HepG2 (cell line): ENCODE measurements around the gene MCM10. TPM values are rescaled to one million over a fixed set of nuclear protein-coding genes. Genes with fewer than 3 reads are reported as not detected.

Source experiments
- CBX5 ChIP-seq: sonication (generic); formaldehyde crosslinking; IDR thresholded peaks from 2 replicates; pipeline ENCODE4 v1.4.0; 2020; ENCODE audit warnings: missing genetic modification reagents, borderline replicate concordance
- MXI1 ChIP-seq: IDR thresholded peaks from 3 replicates; pipeline ENCODE4 v1.6.1; 2012; ENCODE audit warnings: low read depth, low read length, inconsistent platforms, borderline replicate concordance
- MZF1 ChIP-seq: sonication (generic); formaldehyde crosslinking; IDR thresholded peaks from 2 replicates; pipeline ENCODE4 v1.8.1; 2023; ENCODE audit warnings: mild to moderate bottlenecking, missing genetic modification reagents, borderline replicate concordance
- PLRG1 ChIP-seq: fragments of 450-650 bp; conservative IDR thresholded peaks from 2 replicates; pipeline ENCODE4 v1.6.1; 2016
- RFXAP ChIP-seq: sonication (generic); formaldehyde crosslinking; IDR thresholded peaks from 2 replicates; pipeline ENCODE4 v1.4.0; 2020; ENCODE audit warnings: missing genetic modification reagents, borderline replicate concordance
- SIN3A ChIP-seq: IDR thresholded peaks from 2 replicates; pipeline ENCODE4 v1.6.1; 2011; ENCODE audit warnings: low read depth, mild to moderate bottlenecking, control low read depth, low read length, borderline replicate concordance
- YEATS4 ChIP-seq: sonication (generic); formaldehyde crosslinking; IDR thresholded peaks from 2 replicates; pipeline ENCODE4 v1.4.0; 2020; ENCODE audit warnings: missing genetic modification reagents, borderline replicate concordance
- ZMYM3 ChIP-seq: sonication (generic); formaldehyde crosslinking; IDR thresholded peaks from 2 replicates; pipeline ENCODE4 v1.5.1; 2020; ENCODE audit warnings: mild to moderate bottlenecking, missing genetic modification reagents
- ZNF709 ChIP-seq: sonication (generic); formaldehyde crosslinking; IDR thresholded peaks from 2 replicates; pipeline ENCODE4 v1.5.0; 2020; ENCODE audit warnings: mild to moderate bottlenecking, missing genetic modification reagents
- ZNF737 ChIP-seq: sonication (generic); formaldehyde crosslinking; IDR thresholded peaks from 2 replicates; pipeline ENCODE4 v1.5.0; 2020; ENCODE audit warnings: missing genetic modification reagents, mild to moderate bottlenecking, borderline replicate concordance
- ZNF891 ChIP-seq: sonication (generic); formaldehyde crosslinking; IDR thresholded peaks from 2 replicates; pipeline ENCODE4 v1.5.0; 2020; ENCODE audit warnings: mild to moderate bottlenecking, missing genetic modification reagents
- ZSCAN21 ChIP-seq: sonication (generic); formaldehyde crosslinking; IDR thresholded peaks from 2 replicates; pipeline ENCODE4 v1.8.0; 2022; ENCODE audit warnings: mild to moderate bottlenecking, missing genetic modification reagents, moderate library complexity, borderline replicate concordance
- polyA plus RNA-seq, 8 experiments: library from polyadenylated mRNA; depleted of rRNA in 3 of 8; stranded (reverse) in 7 of 8; unstranded in 1 of 8; fragments of >200 nt; fragmentation: Illumina TruSeq in 4 of 8; extraction: Trizol in 4 of 8; gene quantifications; 2 replicates each; pipeline versions ENCODE4 v1.2.1 to v1.2.3, GENCODE V29; 2011 to 2016; ENCODE audit warnings: low read depth in 4 of 8, missing spikeins in 1 of 8, mixed read lengths in 1 of 8; ENCODE audit not compliant: insufficient read depth in 1 of 8
- total RNA-seq, 5 experiments: library from RNA; depleted of rRNA; stranded (reverse); fragments of >200 nt; fragmentation: Illumina TruSeq; extraction: Trizol; gene quantifications; 2 replicates each; pipeline ENCODE4 v1.2.3, GENCODE V29; 2016; ENCODE audit warnings: low read depth in 1 of 5
- TF ChIP-seq, protein P1 (sequence below): sonication (generic); formaldehyde crosslinking; IDR thresholded peaks from 2 replicates; pipeline ENCODE4 v1.4.0; 2020; ENCODE audit warnings: missing genetic modification reagents, borderline replicate concordance
- TF ChIP-seq, protein P2 (sequence below): sonication (generic); formaldehyde crosslinking; IDR thresholded peaks from 2 replicates; pipeline ENCODE4 v1.4.0; 2020; ENCODE audit warnings: missing genetic modification reagents
- TF ChIP-seq, protein P3 (sequence below): sonication (generic); formaldehyde crosslinking; IDR thresholded peaks from 2 replicates; pipeline ENCODE4 v1.5.0; 2020; ENCODE audit warnings: missing genetic modification reagents, mild to moderate bottlenecking, borderline replicate concordance
- TF ChIP-seq, protein P4 (sequence below): sonication (generic); formaldehyde crosslinking; IDR thresholded peaks from 2 replicates; pipeline ENCODE4 v1.9.0; 2022; ENCODE audit warnings: missing genetic modification reagents, mild to moderate bottlenecking, borderline replicate concordance
- TF ChIP-seq, protein P5 (sequence below): sonication (generic); formaldehyde crosslinking; IDR thresholded peaks from 2 replicates; pipeline ENCODE4 v1.9.0; 2021; ENCODE audit warnings: missing genetic modification reagents, borderline replicate concordance

The MCM10 gene
- total and polyA plus RNA-seq, 2 of the 13 experiments (the other 11 are each of a cell fraction or from before 2014, with no cell fraction given), result 2.8 to 31.3 TPM

DNA sequence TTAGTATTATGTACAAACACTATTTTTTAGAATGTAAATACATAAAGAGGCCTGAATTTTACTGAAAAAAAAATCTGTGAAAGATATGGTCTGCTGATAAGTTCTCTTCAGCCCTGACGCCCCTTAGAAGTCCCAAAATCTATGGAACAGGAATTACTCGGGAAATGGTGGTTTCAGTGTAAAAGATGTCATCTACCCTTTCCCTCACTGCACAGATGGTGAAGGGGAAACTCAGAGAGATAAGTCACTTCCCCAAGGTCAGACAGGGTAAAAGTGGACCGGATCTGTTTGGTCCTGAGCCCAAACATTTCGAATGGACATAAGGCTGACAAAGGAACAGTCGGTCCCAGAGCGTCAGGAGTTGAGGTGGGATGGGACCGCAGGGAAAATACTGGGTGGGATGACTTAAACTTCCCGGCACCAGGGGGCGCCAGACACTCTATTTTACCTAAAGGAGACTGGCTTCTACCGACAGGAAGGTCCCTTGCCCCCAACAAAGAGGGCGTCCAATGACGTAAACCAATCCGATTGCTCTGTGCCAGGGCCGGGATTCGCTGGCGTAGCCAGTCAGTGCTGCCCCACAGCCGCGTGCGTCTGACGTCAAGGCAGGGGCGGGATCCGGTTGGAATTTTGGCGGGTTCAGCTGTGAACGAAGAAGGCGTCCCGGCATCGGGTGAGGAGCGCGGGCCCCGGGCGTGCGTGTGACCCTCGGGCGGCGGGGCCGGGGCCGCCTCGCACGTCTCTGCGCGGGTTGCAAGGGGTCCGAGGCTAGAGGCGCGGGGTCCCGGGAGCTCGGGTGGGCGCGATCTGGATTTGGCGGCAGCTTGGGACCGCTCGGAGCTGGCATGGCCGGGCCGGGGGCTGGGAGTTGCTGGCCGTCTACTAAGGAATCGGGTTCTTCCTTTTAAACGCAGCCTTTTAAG, at the start of gene MCM10 (continued):
- TF ChIP-seq, protein P1, sequence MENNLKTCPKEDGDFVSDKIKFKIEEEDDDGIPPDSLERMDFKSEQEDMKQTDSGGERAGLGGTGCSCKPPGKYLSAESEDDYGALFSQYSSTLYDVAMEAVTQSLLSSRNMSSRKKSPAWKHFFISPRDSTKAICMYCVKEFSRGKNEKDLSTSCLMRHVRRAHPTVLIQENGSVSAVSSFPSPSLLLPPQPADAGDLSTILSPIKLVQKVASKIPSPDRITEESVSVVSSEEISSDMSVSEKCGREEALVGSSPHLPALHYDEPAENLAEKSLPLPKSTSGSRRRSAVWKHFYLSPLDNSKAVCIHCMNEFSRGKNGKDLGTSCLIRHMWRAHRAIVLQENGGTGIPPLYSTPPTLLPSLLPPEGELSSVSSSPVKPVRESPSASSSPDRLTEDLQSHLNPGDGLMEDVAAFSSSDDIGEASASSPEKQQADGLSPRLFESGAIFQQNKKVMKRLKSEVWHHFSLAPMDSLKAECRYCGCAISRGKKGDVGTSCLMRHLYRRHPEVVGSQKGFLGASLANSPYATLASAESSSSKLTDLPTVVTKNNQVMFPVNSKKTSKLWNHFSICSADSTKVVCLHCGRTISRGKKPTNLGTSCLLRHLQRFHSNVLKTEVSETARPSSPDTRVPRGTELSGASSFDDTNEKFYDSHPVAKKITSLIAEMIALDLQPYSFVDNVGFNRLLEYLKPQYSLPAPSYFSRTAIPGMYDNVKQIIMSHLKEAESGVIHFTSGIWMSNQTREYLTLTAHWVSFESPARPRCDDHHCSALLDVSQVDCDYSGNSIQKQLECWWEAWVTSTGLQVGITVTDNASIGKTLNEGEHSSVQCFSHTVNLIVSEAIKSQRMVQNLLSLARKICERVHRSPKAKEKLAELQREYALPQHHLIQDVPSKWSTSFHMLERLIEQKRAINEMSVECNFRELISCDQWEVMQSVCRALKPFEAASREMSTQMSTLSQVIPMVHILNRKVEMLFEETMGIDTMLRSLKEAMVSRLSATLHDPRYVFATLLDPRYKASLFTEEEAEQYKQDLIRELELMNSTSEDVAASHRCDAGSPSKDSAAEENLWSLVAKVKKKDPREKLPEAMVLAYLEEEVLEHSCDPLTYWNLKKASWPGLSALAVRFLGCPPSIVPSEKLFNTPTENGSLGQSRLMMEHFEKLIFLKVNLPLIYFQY (CRISPR knock-in tag), result 0 out of 2 replicates have a peak, but pooled peaks have one; percentile 38
- no peak for TF ChIP-seq PLRG1
- no peak for TF ChIP-seq ZNF737 (CRISPR knock-in tag)
- peak; percentile 84; the same call in 1 of the 2 replicates for TF ChIP-seq RFXAP
- TF ChIP-seq, protein P2, sequence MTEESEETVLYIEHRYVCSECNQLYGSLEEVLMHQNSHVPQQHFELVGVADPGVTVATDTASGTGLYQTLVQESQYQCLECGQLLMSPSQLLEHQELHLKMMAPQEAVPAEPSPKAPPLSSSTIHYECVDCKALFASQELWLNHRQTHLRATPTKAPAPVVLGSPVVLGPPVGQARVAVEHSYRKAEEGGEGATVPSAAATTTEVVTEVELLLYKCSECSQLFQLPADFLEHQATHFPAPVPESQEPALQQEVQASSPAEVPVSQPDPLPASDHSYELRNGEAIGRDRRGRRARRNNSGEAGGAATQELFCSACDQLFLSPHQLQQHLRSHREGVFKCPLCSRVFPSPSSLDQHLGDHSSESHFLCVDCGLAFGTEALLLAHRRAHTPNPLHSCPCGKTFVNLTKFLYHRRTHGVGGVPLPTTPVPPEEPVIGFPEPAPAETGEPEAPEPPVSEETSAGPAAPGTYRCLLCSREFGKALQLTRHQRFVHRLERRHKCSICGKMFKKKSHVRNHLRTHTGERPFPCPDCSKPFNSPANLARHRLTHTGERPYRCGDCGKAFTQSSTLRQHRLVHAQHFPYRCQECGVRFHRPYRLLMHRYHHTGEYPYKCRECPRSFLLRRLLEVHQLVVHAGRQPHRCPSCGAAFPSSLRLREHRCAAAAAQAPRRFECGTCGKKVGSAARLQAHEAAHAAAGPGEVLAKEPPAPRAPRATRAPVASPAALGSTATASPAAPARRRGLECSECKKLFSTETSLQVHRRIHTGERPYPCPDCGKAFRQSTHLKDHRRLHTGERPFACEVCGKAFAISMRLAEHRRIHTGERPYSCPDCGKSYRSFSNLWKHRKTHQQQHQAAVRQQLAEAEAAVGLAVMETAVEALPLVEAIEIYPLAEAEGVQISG (CRISPR knock-in tag), result peak; percentile 97
- TF ChIP-seq, protein P3, sequence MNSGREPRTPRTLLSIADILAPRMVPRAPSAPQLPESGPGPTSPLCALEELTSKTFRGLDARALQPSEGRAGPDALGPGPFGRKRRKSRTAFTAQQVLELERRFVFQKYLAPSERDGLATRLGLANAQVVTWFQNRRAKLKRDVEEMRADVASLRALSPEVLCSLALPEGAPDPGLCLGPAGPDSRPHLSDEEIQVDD (CRISPR knock-in tag), result no peak
- TF ChIP-seq MXI1, result peak; percentile 89; the same call in 2 of the 3 replicates
- peak; percentile 47; the same call in 1 of the 2 replicates for TF ChIP-seq ZSCAN21 (CRISPR knock-in tag)
- TF ChIP-seq YEATS4 (CRISPR knock-in tag), result peak; percentile 64; the same call in 1 of the 2 replicates
- TF ChIP-seq, protein P4, sequence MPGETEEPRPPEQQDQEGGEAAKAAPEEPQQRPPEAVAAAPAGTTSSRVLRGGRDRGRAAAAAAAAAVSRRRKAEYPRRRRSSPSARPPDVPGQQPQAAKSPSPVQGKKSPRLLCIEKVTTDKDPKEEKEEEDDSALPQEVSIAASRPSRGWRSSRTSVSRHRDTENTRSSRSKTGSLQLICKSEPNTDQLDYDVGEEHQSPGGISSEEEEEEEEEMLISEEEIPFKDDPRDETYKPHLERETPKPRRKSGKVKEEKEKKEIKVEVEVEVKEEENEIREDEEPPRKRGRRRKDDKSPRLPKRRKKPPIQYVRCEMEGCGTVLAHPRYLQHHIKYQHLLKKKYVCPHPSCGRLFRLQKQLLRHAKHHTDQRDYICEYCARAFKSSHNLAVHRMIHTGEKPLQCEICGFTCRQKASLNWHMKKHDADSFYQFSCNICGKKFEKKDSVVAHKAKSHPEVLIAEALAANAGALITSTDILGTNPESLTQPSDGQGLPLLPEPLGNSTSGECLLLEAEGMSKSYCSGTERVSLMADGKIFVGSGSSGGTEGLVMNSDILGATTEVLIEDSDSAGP (CRISPR knock-in tag), result peak; percentile 83; the same call in 1 of the 2 replicates
- TF ChIP-seq, protein P5, sequence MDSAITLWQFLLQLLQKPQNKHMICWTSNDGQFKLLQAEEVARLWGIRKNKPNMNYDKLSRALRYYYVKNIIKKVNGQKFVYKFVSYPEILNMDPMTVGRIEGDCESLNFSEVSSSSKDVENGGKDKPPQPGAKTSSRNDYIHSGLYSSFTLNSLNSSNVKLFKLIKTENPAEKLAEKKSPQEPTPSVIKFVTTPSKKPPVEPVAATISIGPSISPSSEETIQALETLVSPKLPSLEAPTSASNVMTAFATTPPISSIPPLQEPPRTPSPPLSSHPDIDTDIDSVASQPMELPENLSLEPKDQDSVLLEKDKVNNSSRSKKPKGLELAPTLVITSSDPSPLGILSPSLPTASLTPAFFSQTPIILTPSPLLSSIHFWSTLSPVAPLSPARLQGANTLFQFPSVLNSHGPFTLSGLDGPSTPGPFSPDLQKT (CRISPR knock-in tag), result no peak
- TF ChIP-seq ZNF891 (CRISPR knock-in tag), result peak; percentile 74
- peak; percentile 35; the same call in 1 of the 2 replicates for TF ChIP-seq ZNF709 (CRISPR knock-in tag)
- 0 out of 2 replicates have a peak, but pooled peaks have one; percentile 35 for TF ChIP-seq CBX5 (CRISPR knock-in tag)
- peak; percentile 99 for TF ChIP-seq SIN3A
- no peak for TF ChIP-seq MZF1 (CRISPR knock-in tag)
- TF ChIP-seq ZMYM3 (CRISPR knock-in tag), result 0 out of 2 replicates have a peak, but pooled peaks have one; percentile 25
